Measurements from ENCODE around the gene C5orf15.
"Not testable (repeated sequence)": the region's sequence is repeated elsewhere in the genome, so short reads cannot be mapped to it uniquely, and the experiment has no call there.

The C5orf15 gene

DNA sequence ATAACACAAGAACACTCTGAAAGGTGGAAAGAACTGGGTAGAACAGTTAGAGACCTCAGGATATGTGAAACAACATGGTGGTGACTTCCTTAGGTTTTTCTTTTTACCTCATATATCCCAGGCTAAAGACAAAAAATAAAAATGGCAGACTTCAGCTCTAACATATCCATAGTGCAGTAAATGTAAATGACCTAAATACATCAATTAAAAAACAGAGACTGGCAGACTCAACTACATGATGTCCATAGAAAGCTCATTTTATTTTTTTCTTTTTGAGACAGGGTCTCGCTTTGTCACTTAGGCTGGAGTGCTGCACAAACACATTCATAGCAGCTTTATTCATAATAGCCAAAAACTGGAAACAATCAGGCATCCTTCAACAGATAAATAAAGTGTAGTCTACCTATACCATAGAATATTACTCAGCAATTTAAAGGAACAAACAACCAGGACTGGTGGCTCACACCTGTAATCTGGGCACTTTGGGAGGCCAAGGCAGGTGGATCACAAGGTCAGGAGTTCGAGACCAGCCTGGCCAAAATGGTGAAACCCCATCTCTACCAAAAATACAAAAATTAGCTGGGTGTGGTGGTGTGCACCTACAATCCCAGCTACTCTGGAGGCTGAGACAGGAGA lies 4.8 kb downstream of the C5orf15 start:
- no peak for DNase-seq (ENCODE audit: low read depth in 2 of 2, low spot score in 1 of 2)

DNA sequence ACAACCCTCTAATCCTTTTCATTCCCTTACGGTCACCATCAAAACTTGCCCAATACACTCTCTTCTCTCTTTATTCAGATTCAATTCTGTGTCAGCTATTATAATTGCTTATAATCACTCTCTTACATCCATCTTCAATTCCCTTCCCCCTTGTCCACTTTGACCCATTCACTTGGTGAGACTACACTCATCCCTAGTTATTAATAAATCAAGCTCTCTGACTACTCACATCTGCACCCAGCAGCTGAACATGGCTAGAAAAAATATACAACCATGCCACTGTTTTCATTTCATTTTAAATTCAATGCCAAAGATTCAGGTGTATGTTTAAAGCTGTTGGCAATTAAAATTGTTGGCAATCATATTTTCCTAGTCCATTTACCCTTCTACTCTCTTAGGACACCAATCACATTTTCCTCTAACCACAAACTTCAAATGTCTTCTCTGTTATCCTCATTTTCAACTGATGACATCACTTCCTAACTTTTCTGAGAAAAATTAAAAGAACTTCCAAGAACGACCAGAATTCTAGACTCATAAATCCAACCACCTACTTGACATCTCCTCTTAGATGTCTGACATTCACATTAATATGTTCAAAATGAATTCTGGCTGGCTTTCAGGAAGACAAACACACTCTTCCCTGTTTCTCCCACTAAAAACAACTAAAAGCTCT lies 5.5 kb downstream of the C5orf15 start:
- DNase-seq (ENCODE audit: low read depth in 2 of 2, low spot score in 1 of 2), result no peak

DNA sequence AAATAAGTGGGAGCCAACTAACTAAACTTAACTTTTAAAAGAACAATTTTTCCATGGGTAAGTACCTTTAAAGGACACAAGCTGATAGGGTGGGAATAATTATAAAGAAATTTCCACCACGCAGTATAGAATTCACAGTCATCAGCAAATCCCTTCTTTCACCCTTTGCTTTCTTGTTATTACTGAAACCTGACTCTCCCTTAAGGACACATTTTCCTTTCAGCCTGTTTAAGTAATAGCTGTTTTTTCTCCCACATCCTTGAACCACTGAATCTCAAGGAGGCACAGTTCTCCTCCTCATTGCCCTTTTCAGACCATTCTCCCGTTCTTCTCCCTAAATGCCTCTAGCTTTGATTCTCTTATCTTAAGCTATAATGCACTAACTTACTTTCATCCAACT lies 6.3 kb downstream of the C5orf15 start:
- no peak for DNase-seq (ENCODE audit: low read depth in 2 of 2, low spot score in 1 of 2)

DNA sequence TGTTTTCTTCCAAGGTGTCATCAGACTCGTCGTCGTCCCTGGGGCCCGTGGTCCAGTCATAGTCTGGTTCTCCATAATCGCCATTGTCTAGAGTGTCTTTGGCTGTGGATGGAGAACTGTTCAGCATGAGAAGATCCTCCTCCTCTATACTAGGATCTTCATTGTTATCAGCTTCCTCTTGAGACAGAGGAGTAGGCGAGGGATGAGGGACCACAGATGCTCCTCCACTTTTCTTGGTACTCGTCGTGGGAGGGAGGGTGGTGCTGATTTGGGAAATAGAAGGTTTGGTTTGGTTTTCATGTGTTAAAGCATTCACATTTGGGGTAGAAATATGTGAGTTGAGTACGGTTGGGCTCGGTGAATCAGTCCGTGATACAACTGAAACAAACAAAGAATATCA lies 8.8 kb downstream of the C5orf15 start:
- no peak for DNase-seq (ENCODE audit: low read depth in 2 of 2, low spot score in 1 of 2)

DNA sequence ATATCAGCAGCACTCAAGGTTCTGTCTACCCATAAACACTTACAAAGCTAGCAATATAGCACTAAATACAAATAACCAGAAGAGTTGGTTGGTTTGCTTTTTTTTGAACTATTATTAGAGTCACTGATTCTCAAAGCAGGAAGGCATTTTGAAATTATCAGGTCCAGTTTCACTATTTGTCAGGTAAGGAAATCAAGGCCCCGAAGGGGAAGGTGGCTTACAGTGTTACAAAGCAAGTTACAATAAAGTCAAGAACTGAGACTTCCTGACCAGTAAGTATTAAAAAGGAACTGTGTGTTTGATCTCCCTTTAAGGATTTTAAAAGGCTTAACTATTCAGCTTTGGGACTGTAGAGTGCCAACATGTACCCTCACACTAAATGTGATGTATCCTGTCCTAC lies 10.8 kb downstream of the C5orf15 start:
- no peak for DNase-seq (ENCODE audit: low read depth in 2 of 2, low spot score in 1 of 2)

DNA sequence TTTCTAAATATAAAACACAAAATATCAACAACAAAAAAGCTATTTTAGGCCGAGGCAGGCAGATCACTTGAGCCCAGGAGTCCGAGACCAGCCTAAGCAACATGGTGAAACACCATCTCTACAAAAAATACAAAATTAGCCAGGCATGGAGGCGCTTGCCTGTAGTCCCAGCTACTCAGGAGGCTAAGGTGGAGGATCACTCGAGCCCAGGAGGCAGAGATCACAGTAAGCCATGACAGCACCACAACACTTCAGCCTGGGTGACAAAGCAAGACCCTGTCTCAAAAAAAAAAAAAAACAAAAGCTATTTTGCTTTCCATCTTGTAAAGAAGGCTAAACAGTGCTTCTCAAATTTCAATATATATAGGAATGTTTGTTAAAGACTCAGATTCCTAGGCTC lies 11.3 kb downstream of the C5orf15 start:
- no peak for DNase-seq (ENCODE audit: low read depth in 2 of 2, low spot score in 1 of 2)

DNA sequence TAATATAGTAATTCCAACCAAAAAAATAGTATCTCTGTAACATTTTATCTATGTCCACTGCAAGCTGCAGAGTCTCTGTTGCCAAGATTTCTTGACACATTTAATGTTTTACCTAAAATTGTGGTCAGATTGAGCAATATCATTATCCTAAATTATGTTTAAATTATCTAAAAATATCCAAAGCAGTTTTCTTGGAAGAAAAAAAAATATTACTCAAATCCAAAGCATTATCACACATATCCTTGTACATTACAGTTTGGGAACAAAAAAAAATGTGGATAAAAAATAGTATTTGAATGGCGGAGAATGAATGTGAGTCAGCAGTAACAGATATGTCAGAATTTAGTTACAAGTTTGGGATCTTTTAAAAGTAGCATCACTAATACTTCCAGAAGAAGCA lies 12.2 kb downstream of the C5orf15 start:
- DNase-seq (ENCODE audit: low read depth in 2 of 2, low spot score in 1 of 2), result not testable (repeated sequence)

DNA sequence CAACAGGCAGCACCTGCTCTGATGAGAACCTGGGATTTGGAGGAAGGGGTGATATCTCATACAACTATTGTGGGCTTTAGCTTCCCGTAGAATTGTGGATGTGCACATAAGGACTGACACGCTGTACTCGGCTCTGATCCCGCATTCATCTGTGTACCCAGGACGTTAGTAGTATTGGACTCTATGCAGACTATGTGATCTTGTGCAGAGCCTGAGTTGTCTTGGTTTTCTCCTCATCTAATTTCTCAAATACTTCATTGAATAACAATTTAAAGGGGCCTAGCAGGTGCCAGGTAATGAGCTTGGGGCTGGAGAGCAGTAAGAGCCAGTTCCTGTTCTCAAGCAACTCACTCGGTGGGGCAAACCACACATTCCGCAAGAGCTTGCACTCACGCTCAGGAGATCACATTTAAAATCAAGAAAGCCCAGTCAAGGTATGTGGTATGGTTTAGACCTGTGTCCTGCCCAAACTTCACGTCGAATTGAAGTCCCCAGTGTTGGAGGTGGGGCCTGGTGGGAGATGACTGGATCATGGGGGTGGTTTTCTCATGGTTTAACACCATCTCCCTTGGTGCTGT lies 14.8 kb downstream of the C5orf15 start:
- no peak for DNase-seq (ENCODE audit: low read depth in 2 of 2, low spot score in 1 of 2)

DNA sequence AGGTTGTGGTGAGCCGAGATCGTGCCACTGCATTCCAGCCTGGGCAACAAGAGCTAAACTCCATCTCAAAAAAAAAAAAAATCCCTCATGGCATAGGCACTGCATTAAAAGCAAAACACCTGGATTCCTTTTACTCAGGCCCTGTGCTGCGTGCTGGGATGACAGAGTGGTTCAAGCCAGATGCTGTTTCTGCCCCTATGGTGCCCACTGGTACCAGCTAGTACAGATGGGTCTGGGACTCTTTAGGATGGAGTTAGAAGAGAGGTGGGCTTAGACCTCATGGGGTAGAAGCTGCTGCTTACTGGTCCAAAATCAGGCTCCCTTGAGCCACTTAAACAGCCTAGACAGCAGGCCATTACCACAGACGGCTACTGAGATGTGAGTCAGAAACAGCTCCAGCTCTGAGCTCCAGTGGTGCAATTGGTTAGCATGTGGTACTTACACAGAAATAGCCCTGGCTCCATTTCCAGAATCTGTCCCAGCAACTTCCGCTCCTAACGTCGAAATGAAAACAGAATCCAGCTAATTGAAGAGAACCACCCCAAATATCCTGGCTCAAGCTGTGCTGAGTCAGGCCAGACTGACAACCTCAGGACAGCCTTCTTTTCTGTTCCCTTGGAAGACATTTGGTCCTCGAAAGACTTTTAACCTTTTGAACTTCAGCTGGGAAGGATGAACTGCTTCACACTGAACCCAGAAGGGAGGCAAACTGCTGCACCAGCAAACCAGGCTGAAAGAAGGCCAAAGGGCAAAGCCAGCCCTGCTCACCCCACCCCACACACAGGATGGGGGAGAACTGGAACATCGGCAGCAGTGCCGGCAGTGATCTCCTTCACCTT lies 15.5 kb downstream of the C5orf15 start:
- no peak for DNase-seq (ENCODE audit: low read depth in 2 of 2, low spot score in 1 of 2)

DNA sequence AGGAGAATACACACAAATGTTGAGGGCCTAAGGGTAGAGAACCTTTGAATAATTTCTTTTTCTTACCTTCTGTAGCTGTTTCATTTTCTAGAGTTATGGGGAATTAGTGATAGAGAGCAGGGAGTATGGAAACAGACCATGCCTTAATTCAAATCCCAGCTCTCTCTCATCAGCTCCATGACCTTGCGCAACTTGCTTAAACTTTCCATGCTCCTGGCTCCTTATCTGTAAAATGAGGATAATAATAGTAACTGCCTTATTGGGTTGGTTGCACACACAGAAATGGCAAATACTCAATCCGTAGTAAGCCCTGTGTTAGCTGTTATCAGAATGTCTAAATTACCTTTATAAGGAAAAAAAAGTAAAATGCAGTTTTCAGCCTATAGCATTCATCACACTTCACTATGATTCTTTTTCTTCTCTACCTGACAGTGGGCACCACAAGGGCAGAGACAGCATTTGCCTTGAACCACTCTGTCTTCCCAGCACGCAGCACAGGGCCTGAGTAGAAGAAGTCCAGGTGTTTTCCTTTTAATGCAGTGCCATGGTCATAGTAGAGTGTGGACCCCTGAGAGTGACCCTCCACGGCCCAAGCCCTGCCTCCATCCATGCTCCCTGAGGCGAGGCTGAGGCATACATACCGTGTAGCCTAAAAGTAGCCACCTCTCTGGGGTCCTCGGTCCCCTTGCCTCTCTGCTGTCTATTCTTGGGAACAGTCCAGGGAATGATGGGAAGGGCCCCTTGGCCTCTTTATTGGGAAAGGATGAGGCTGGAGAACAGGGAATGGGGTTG lies 17.4 kb downstream of the C5orf15 start:
- no peak for DNase-seq (ENCODE audit: low read depth in 2 of 2, low spot score in 1 of 2)

DNA sequence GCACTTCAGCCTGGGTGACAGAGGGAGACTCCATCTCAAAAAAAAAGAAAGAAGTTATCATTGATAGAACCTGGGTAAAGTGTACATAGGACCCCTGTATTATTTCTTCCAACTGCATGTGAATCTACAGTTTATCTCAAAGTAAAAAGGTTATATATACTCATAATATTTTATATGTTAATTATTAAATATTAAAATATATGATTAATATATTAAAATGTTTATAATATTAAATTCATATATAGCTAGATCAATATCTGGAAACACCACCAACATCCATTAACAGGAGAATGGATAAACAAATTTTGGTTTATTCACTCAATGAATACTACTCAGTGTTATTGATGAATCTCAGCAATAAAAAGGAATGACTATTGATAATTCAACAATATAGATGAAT lies 19.7 kb downstream of the C5orf15 start:
- no peak for DNase-seq (ENCODE audit: low read depth in 2 of 2, low spot score in 1 of 2)

DNA sequence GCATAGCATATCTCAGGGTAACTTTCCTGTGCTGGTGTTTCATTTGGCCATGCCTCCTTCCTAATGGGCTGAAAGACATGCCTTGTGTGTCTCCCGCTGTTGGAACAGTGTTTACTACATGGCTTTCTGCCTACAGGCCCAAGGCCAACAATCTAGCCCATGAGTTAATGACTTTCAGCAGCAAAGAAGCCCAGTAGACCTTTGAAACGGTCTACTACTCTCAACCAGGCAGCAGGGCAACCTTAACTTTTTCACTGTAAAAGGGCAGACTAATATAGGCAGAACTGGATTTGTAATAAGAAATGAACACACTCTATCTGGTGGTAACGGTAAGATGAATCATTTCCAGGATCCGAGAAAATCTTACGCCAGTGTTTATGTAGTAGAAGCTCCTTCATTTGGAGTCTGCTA lies 21.0 kb downstream of the C5orf15 start:
- no peak for DNase-seq (ENCODE audit: low read depth in 2 of 2, low spot score in 1 of 2)

DNA sequence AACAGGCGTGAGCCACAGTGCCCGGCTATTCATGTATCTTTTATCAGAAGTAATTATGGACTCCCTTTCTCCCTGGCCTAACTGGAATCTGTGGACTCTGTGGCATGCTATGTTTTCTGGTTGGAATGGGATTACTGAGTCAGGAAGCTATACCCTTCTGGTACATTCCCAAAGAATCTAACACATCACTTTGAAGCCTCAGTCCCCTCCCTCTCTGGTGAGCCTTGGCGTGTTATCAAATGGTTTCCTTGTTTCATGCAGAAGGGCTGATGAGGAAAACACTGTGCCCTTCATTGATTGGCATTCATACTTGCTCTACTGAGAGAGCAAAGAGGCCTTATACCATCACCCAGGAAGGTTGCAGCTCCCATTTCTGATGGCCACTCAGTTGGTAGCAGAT lies 22.9 kb downstream of the C5orf15 start:
- DNase-seq (ENCODE audit: low read depth in 2 of 2, low spot score in 1 of 2), result no peak

DNA sequence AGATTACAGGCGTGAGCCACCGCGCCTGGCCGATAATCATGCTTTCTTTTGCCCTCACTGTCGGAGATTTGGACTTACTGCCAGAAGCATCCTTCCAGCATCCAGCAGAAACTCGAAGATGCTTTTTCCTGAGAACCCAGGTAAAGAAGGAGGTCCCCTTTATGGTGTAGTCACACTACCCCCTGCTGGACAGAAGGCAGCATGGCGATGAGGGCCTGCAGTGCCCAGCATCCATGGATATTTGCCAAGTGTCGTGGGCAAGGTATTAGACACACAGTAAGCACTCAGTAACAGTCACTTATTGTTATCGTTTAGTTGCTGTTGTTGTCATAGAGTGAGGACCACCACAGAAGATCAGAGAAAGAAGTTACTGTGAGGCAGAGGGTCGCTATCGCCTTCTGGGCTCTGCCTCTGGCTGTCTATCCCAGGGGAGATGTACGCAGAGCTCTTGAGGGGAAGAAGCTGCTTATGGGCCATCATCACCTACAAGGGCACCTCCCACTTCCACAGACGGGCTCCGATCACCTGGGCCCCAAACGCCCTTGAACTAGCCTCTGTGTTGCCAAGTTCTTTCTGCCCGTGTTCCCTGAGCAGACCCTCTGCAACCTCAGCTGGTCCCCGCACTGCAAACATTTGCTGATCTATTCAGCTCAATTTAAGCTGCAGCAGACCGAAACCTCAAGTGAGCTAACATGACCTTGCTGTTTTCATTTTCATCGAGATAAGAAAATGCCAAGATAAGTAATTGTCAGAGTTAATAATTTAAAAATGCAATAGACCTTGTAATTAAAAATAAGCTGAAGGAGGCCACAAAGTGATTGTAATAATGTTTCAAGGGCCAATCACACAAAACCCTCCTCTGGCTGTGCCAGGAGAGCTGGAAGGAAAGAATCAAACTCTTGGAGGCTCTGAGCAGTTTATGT lies 23.9 kb downstream of the C5orf15 start:
- DNase-seq (ENCODE audit: low read depth in 2 of 2, low spot score in 1 of 2), result no peak

DNA sequence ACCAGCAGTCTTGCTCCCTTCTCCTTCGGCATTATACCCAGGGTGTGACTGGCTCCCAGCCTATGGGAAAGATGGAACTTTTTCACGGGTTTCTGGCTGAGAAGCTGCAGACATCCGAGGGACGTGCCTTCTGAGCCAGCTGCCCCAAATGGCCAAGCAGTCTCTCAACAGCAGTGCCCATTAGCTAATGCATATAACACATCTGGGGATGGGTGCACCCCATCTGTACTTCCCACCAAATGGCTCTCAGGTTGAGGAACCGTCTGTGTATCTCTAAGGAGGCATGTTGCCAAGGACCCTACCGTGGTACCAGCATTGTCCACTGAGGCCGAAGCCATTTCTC lies 25.0 kb downstream of the C5orf15 start:
- DNase-seq (ENCODE audit: low read depth in 2 of 2, low spot score in 1 of 2), result no peak

DNA sequence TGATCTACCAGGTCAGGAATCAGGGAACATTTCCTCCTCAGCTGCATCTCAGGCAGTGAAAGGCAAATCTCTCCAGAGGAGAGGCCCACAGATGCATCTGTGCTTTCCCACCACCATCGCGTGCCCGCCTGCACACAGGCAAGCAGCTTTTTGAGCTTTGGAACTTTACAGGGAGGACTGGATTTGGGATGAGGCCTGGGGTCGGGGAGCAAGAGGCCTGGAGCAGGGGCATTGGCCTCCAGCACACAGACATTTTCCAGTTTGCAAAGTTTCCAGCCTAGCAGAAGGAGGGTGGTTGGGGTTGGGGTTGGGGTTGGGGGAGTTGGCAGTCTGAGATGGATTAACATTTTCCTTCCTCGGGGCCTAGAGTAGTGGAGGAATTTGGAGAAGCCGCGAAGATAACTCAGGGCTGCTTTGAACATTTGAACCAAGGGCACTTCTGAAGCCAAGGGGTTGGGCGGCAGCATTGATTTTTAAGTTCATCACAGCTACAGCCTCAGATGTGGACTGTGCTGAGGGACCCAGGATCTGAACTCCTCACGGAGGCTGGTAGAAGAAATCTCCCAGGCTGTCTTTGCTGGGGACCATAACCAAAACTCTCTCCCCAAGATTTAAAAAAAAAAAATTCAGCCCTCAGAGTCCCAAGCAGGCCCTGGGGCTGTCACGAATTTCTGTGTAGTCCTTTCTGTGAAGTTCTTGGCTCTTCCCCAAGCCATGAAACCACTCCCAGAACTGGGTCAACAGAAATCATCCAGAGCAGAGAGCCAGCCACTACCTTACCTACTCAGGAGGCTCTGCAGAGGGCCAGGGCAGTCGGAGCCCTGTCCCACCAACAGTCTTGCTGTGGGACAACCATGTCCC lies 25.6 kb downstream of the C5orf15 start:
- DNase-seq (ENCODE audit: low read depth in 2 of 2, low spot score in 1 of 2), result no peak

DNA sequence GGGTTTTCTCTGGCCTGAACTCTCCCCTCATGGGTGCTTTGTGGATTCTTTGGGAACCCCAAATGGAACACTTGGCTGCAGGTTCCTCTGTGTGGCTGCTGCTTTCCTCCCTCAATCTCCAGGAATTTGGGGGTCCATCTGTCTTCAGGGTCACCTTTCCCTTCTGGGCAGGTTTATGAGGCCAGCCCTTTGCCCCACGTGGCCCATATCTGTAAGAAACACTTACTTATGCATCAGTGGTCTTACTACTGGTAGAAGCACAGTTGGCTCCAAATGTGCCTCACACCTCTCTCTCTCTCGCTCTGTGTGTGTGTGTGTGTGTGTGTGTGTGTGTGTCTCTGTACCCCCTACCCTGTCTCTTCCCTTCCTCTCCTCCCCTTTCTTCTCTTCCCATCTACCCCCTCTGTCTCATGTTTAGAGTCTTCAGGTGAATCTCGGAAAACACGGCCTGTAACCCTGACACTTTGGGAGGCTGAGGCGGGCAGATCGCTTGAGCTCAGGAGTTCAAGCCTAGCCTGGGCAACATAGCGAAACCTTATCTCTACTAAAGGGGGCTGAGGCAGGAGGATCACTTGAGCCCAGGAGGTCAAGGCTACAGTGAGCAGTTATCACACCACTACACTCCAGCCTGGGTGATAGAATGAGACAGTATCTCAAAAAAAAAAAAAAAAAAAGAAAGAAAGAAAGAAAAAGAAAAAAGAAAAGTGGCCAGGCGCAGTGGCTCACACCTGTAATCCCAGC lies 26.8 kb downstream of the C5orf15 start:
- DNase-seq (ENCODE audit: low read depth in 2 of 2, low spot score in 1 of 2), result no peak

DNA sequence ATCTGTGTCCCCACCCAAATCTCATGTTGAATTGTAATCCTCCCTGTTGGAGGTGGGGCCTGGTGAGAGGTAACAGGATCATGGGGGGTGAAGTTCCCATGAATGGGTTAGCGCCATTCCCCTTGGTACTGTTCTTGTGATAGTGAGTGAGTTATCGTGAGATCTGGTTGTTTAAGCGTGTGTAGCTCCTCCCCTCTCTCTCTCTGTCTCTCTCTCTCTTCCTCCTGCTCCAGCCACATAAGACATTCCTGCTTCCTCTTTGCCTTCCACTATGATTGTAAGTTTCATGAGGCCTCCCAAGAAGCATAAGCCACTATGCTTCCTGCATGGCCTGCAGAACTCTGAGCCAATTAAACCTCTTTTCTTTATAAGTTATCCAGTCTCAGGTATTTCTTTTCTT lies 28.8 kb downstream of the C5orf15 start:
- DNase-seq (ENCODE audit: low read depth in 2 of 2, low spot score in 1 of 2), result no peak

DNA sequence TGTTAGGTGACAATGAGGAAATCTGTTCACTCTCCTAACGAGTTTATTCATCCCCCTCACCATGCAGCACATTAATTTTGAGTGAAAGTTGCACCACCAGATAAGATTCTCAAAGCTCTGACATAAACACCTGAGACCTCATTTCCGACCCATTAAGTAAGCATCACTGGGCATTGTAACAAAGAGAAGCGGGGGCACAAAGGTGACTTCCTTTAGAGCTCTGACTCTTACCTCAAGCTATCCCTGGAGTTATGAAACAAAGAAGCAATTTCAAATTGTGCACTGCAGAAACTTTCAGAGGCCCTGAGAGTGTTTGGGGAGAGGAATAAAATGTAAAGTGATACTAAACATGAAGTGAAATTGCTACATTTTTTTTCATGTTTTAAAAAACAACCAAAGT lies 29.5 kb downstream of the C5orf15 start:
- no peak for DNase-seq (ENCODE audit: low read depth in 2 of 2, low spot score in 1 of 2)

All from stimulated activated CD8-positive, alpha-beta memory T cell treated with anti-CD3 and anti-CD28 coated beads, Interleukin-4, amount 100 ng/mL, for 4 hours (primary cell).